OCI-LY1 (cell line): ENCODE data around the gene ANKRD45.

Experiments used
- H2AFZ ChIP-seq: fragments of 200-600 bp; sonication (generic), shearing (Covaris generic); 2 replicates; pipeline ENCODE4 v1.6.0; 2014; ENCODE audit warnings: antibody characterized with exemption, mild to moderate bottlenecking, low read length
- H3F3A ChIP-seq: fragments of 200-600 bp; sonication (generic), shearing (Covaris generic); 2 replicates; pipeline ENCODE4 v1.6.0; 2014; ENCODE audit warnings: mild to moderate bottlenecking, antibody characterized with exemption, low read length, moderate library complexity; ENCODE audit not compliant: insufficient read depth
- H3K27ac ChIP-seq: fragments of 200-600 bp; sonication (generic); 2 replicates; pipeline ENCODE4 v1.5.1; 2014; ENCODE audit warnings: low read length, mixed run types, mild to moderate bottlenecking, low read depth; ENCODE audit not compliant: poor library complexity, severe bottlenecking
- H3K27me3 ChIP-seq: fragments of 200-600 bp; sonication (generic); 2 replicates; pipeline ENCODE4 v1.6.0; 2014; ENCODE audit warnings: antibody characterized with exemption, mild to moderate bottlenecking, low read length, moderate library complexity; ENCODE audit not compliant: insufficient read depth
- H3K36me3 ChIP-seq: fragments of 200-600 bp; sonication (generic); 2 replicates; pipeline ENCODE4 v1.6.1; 2014; ENCODE audit warnings: mild to moderate bottlenecking, antibody characterized with exemption, low read length, moderate library complexity, mixed read lengths; ENCODE audit not compliant: insufficient read depth
- H3K4me1 ChIP-seq: fragments of 200-600 bp; sonication (generic); 2 replicates; pipeline ENCODE4 v1.5.1; 2014; ENCODE audit warnings: mild to moderate bottlenecking, low read length, moderate library complexity; ENCODE audit not compliant: insufficient read depth, severe bottlenecking
- H3K4me2 ChIP-seq: fragments of 200-600 bp; sonication (generic), shearing (Covaris generic); 2 replicates; pipeline ENCODE4 v1.6.1; 2014; ENCODE audit warnings: low read length
- H3K4me3 ChIP-seq: fragments of 200-600 bp; sonication (generic); 2 replicates; pipeline ENCODE4 v1.5.1; 2014; ENCODE audit warnings: low read length, low read depth, mild to moderate bottlenecking, mixed read lengths; ENCODE audit not compliant: poor library complexity, severe bottlenecking
- H3K79me2 ChIP-seq: fragments of 200-600 bp; shearing (Covaris generic); 2 replicates; pipeline ENCODE4 v1.6.1; 2016; ENCODE audit warnings: mixed run types, low read length, mixed read lengths; ENCODE audit not compliant: insufficient read depth
- H3K9ac ChIP-seq: fragments of 200-600 bp; sonication (generic), shearing (Covaris generic); 2 replicates; pipeline ENCODE4 v1.6.1; 2014; ENCODE audit warnings: mild to moderate bottlenecking, low read length, mixed read lengths
- H3K9me2 ChIP-seq: fragments of 200-600 bp; sonication (generic), shearing (Covaris generic); 2 replicates; pipeline ENCODE4 v1.6.1; 2014; ENCODE audit warnings: low read depth, mild to moderate bottlenecking, low read length, mixed read lengths
- H3K9me3 ChIP-seq: fragments of 200-600 bp; shearing (Covaris generic); 2 replicates; pipeline ENCODE4 v1.6.1; 2014; ENCODE audit warnings: low read length, mixed read lengths
- H4K20me1 ChIP-seq: fragments of 200-600 bp; sonication (generic), shearing (Covaris generic); 2 replicates; pipeline ENCODE4 v1.6.0; 2016; ENCODE audit warnings: mild to moderate bottlenecking, low read length; ENCODE audit not compliant: insufficient read depth
- EZH2 ChIP-seq: fragments of 200-600 bp; sonication (generic), shearing (Covaris generic); IDR thresholded peaks from 2 replicates; pipeline ENCODE4 v1.8.0; 2017; ENCODE audit warnings: borderline replicate concordance, mixed run types, mild to moderate bottlenecking, antibody characterized with exemption, low read length, moderate library complexity, mixed read lengths
- TF ChIP-seq, protein P1 (sequence below): fragments of 200-600 bp; sonication (generic), shearing (Covaris generic); IDR thresholded peaks from 2 replicates; pipeline ENCODE4 v1.5.1; 2017; ENCODE audit warnings: mild to moderate bottlenecking, antibody characterized with exemption, low read length, moderate library complexity, mixed read lengths

The ANKRD45 gene

DNA sequence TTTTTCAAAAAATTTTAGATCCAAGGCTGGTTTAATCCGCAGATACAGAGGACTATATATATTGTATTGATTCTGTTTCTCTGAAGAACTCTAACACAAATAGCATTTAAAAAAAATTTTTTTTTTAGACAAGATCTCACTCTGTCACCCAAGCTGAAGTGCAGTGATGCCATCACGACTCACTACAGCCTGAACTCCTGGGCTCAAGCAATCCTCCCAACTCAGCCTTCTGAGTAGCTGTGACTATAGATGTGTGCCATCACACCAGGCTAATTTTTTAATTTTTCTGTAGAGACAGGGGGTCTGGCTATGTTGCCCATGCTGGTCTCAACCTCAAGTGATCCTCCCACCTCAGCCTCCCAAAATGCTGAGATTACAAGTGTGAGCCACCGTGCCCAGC, 3.0 kb downstream of the ANKRD45 start:
- no peak overlapping the region for H3K4me2 ChIP-seq
- no peak overlapping the region for H3K27ac ChIP-seq
- peaks cover 7% of the 10 kb centered on the region for H3K4me1 ChIP-seq

DNA sequence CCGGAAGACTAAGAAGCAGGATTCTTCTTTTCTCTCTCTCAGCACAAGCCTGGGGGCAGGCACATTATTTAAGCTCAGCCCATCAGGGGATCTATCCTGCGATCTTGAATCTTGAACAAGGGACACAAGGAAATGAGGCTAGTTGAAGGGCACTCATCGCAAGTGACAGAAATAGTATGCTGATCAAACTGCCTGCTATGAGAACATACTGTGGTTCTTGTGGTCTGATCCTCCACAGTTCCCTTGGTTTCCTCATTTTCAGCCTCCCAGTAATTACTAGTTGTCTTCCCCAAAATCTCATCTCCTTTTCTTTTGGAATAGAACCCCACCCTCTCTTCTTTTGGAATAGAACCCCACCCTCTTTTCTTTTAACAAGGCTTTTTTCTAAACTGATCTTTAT, 6.5 kb downstream of the ANKRD45 start:
- TF ChIP-seq, protein P1, sequence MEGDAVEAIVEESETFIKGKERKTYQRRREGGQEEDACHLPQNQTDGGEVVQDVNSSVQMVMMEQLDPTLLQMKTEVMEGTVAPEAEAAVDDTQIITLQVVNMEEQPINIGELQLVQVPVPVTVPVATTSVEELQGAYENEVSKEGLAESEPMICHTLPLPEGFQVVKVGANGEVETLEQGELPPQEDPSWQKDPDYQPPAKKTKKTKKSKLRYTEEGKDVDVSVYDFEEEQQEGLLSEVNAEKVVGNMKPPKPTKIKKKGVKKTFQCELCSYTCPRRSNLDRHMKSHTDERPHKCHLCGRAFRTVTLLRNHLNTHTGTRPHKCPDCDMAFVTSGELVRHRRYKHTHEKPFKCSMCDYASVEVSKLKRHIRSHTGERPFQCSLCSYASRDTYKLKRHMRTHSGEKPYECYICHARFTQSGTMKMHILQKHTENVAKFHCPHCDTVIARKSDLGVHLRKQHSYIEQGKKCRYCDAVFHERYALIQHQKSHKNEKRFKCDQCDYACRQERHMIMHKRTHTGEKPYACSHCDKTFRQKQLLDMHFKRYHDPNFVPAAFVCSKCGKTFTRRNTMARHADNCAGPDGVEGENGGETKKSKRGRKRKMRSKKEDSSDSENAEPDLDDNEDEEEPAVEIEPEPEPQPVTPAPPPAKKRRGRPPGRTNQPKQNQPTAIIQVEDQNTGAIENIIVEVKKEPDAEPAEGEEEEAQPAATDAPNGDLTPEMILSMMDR: no peak
- no peak for TF ChIP-seq EZH2
- no peaks in the 10 kb centered on the region for H4K20me1 ChIP-seq
- H3K4me1 ChIP-seq: no peaks in the 10 kb centered on the region
- no peaks in the 10 kb centered on the region for H3K79me2 ChIP-seq
- H3K9ac ChIP-seq: no peak overlapping the region
- no peak overlapping the region for H2AFZ ChIP-seq
- no peaks in the 10 kb centered on the region for H3K36me3 ChIP-seq
- no peak overlapping the region for H3K4me2 ChIP-seq
- no peaks in the 10 kb centered on the region for H3K27me3 ChIP-seq
- H3K9me3 ChIP-seq: no peaks in the 10 kb centered on the region
- no peak overlapping the region for H3K4me3 ChIP-seq
- H3K9me2 ChIP-seq: no peaks in the 10 kb centered on the region
- no peak overlapping the region for H3K27ac ChIP-seq
- H3F3A ChIP-seq: no peaks in the 10 kb centered on the region

More for the DNA sequence above, 3.0 kb downstream of the ANKRD45 start:
- no peaks in the 10 kb centered on the region for H3K9me3 ChIP-seq
- H3K36me3 ChIP-seq: no peaks in the 10 kb centered on the region
- no peaks in the 10 kb centered on the region for H3K27me3 ChIP-seq
- TF ChIP-seq EZH2: no peak
- TF ChIP-seq, protein P1: no peak
- H2AFZ ChIP-seq: no peak overlapping the region
- no peak overlapping the region for H3K4me3 ChIP-seq
- no peaks in the 10 kb centered on the region for H4K20me1 ChIP-seq
- H3K79me2 ChIP-seq: no peaks in the 10 kb centered on the region
- no peaks in the 10 kb centered on the region for H3F3A ChIP-seq
- no peaks in the 10 kb centered on the region for H3K9me2 ChIP-seq
- no peak overlapping the region for H3K9ac ChIP-seq

GRCh38 chr1:173661763-173662162, 7.9 kb downstream of the ANKRD45 start:
- Histone ChIP-seq H3F3A (no peaks in the 10 kb centered on the region), H3K79me2 (no peaks in the 10 kb centered on the region), H3K27me3 (no peaks in the 10 kb centered on the region), H3K36me3 (no peaks in the 10 kb centered on the region), H3K9ac (no peak overlapping the region), H3K9me3 (no peaks in the 10 kb centered on the region), H3K4me3 (no peak overlapping the region), H3K9me2 (no peaks in the 10 kb centered on the region), H3K27ac (no peak overlapping the region), H2AFZ (no peak overlapping the region), H3K4me1 (no peaks in the 10 kb centered on the region), H3K4me2 (no peak overlapping the region), H4K20me1 (no peaks in the 10 kb centered on the region)
- TF ChIP-seq, protein P1: no peak
- no peak for TF ChIP-seq EZH2
